GM18870 (cell line): Measurements from ENCODE around the gene PRAMEF2.
"Not testable (repeated sequence)": the region's sequence is repeated elsewhere in the genome, so short reads cannot be mapped to it uniquely, and the experiment has no call there.

Experiments
- ATAC-seq: cut with Tn5 transposase; IDR thresholded peaks from one replicate; pipeline ENCODE4 v1.9.1; 2021; ENCODE audit warnings: moderate library complexity; ENCODE audit not compliant: unreplicated experiment

Gene PRAMEF2

GRCh38 chr1:12856786-12857185, at the start of gene PRAMEF2:
Gene PRAMEF2, plus strand, starts transcription at chr1:12857086. Its CDS starts 1,924 bp downstream, at chr1:12859010.
- not testable (repeated sequence) for ATAC-seq

GRCh38 chr1:12809933-12810332, 47.0 kb upstream of the PRAMEF2 start:
- ATAC-seq = no peak

GRCh38 chr1:12810691-12811408, 46.0 kb upstream of the PRAMEF2 start:
- ATAC-seq = no peak

GRCh38 chr1:12811409-12811784, 45.5 kb upstream of the PRAMEF2 start:
- ATAC-seq = no peak

GRCh38 chr1:12819061-12819460, 37.8 kb upstream of the PRAMEF2 start:
- ATAC-seq = not testable (repeated sequence)

- ATAC-seq = not testable (repeated sequence)
These were observed 25.6 kb upstream of the PRAMEF2 start, which contains the start of gene PRAMEF11 for GRCh38 chr1:12831310-12831709. Gene PRAMEF11, minus strand, starts transcription at chr1:12831410. Its CDS starts 2,621 bp downstream, at chr1:12828789.

GRCh38 chr1:12833251-12833650, 23.6 kb upstream of the PRAMEF2 start:
- ATAC-seq = not testable (repeated sequence)

GRCh38 chr1:12848620-12849019, 8.3 kb upstream of the PRAMEF2 start, which contains the start of gene HNRNPCL1:
Gene HNRNPCL1, minus strand, starts transcription at chr1:12848720. Its CDS starts 431 bp downstream, at chr1:12848289.
- ATAC-seq = not testable (repeated sequence)

GRCh38 chr1:12851779-12852178, 5.1 kb upstream of the PRAMEF2 start:
- no peak for ATAC-seq

- ATAC-seq = not testable (repeated sequence)
These were observed 6.4 kb downstream of the PRAMEF2 start for GRCh38 chr1:12863131-12863880.

GRCh38 chr1:12878453-12878852, 21.6 kb downstream of the PRAMEF2 start:
- ATAC-seq = not testable (repeated sequence)

- not testable (repeated sequence) for ATAC-seq
These were observed 29.2 kb downstream of the PRAMEF2 start, which contains the start of gene PRAMEF4 for GRCh38 chr1:12886101-12886500. Gene PRAMEF4, minus strand, starts transcription at chr1:12886201. Its CDS starts 2,807 bp downstream, at chr1:12883394.

GRCh38 chr1:12898170-12898569, 41.3 kb downstream of the PRAMEF2 start, which contains the start of gene PRAMEF10:
Gene PRAMEF10, minus strand, starts transcription at chr1:12898270. Its CDS starts 2,423 bp downstream, at chr1:12895847.
- ATAC-seq = not testable (repeated sequence)

- ATAC-seq = not testable (repeated sequence)
These were observed 42.3 kb downstream of the PRAMEF2 start for GRCh38 chr1:12899186-12899585.

- not testable (repeated sequence) for ATAC-seq
These were observed 47.1 kb downstream of the PRAMEF2 start for GRCh38 chr1:12903793-12904572.
